Measurements from ENCODE around the gene MSL3. TPM values are rescaled to one million over a fixed set of nuclear protein-coding genes. Genes with fewer than 3 reads are reported as not detected.
A peak's percentile ranks its signal among the peaks of the same experiment; 100 is the strongest.

Gene MSL3
- total and polyA plus RNA-seq, 2 experiments from 2014 or later: 15.4 to 16.4 TPM

DNA sequence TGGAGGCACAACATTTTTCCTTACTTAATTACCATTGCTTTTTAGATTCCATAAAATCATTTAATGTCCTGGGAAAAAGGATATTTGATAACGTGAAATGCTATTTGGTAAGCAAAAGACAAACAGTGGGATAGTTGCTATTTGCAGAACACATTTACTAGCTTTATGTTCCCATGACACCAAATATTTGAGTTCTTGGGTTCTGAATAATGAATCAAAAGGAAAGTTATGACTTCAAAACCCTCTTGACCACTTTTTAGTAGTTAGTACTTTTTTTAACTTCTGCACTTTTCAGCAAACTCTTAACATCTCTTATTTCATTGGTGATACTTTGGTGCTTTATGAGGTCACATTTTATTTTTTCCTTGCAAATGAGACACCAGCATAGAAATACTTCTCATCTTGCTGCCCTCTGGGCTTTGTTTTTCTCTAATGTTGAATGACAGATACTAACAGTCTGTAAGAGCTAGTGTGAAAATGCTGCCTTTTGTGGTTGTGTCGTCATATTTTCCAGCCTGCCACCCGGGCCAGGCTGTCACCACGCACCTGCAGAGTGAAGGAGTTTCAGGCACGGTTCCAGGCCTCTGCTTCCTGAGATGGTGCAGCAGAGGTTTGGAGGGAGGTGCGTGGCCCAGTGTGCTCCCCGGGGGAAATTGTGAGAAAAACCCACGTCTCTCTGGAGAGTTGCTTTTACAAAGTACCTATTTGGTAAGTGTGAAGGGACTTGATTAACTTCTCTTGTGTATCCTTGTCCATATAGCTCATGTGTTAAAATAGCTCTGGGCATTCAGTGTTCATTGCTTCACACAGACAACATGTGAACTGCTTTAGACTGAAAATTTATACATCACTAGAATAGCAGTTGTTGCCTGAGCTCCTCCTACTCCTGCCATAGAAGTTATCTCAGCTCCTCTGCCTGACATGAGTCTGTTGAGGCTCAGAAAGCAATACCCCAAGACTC is 34.7 kb downstream of the MSL3 start:
- peak in 1 of 2 donors; percentile 7 for DNase-seq (ENCODE audit: low read depth in 1 of 2, low spot score in 1 of 2)
- Histone ChIP-seq H3K4me1 (ENCODE audit: low read depth) (no peaks in the 10 kb centered on the region), H3K4me3 (no peak overlapping the region), H3K9me3 (ENCODE audit: low read depth) (no peaks in the 10 kb centered on the region), H3K27me3 (no peaks in the 10 kb centered on the region), H3K36me3 (no peaks in the 10 kb centered on the region), H3K27ac (no peak overlapping the region)
- TF ChIP-seq CTCF (IDR thresholded peaks at IDR 0.05; ENCODE audit: low read depth, low read length): no peak

DNA sequence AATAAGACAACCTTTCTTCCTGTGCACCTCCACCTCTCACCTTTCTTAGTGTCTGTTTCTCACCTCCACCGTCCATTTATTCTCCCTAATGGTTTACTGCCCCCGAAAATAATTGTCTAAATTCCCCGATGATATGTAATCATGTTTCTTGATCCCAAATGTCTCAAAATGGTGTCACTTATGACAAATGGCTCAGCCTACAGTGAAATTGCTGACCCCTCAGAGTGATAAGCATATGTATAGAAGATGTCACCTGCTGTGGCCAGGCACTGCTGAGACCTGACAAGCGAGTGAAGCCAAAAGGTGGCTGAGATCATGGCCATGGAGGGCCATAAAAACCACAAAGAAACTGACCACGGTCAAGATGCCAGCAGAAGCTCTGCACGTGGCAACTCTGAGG is 35.7 kb downstream of the MSL3 start:
- DNase-seq (ENCODE audit: low read depth in 1 of 2, low spot score in 1 of 2): no peak
- no peaks in the 10 kb centered on the region for H3K27me3 ChIP-seq
- H3K36me3 ChIP-seq: no peaks in the 10 kb centered on the region
- no peak for TF ChIP-seq CTCF (IDR thresholded peaks at IDR 0.05; ENCODE audit: low read depth, low read length)
- H3K9me3 ChIP-seq (ENCODE audit: low read depth): no peaks in the 10 kb centered on the region
- H3K4me3 ChIP-seq: no peak overlapping the region
- no peaks in the 10 kb centered on the region for H3K4me1 ChIP-seq (ENCODE audit: low read depth)
- H3K27ac ChIP-seq: no peak overlapping the region

- Histone ChIP-seq H3K27me3 (no peaks in the 10 kb centered on the region), H3K27ac (no peak overlapping the region), H3K9me3 (ENCODE audit: low read depth) (no peaks in the 10 kb centered on the region), H3K36me3 (no peaks in the 10 kb centered on the region), H3K4me1 (ENCODE audit: low read depth) (no peaks in the 10 kb centered on the region), H3K4me3 (no peak overlapping the region)
- no peak for DNase-seq (ENCODE audit: low read depth in 1 of 2, low spot score in 1 of 2)
- no peak for TF ChIP-seq CTCF (IDR thresholded peaks at IDR 0.05; ENCODE audit: low read depth, low read length)
Measured at GRCh38 chrX:11813341-11813740, 55.3 kb downstream of the MSL3 start.

Other genes with a start within 250 kb of the MSL3 start
- 18.5 and 45.0 TPM in 2 replicates for gene ARHGAP6, start 92.3 kb upstream of the MSL3 start, total RNA-seq
- gene ARHGAP6, start 92.3 kb upstream of the MSL3 start, polyA plus RNA-seq: 10.5 and 14.9 TPM in 2 replicates